IMR-90 (cell line): ENCODE data around the gene EVA1C.

Experiments
- BHLHE40 ChIP-seq: fragments of 150-350 bp; IDR thresholded peaks from 2 replicates; pipeline ENCODE4 v1.6.1; 2016; ENCODE audit warnings: mild to moderate bottlenecking, low read depth, low read length
- CEBPB ChIP-seq: IDR thresholded peaks from 2 replicates; pipeline ENCODE4 v1.6.1; 2012; ENCODE audit warnings: low read depth, low read length, improper control_type of control experiment
- FOS ChIP-seq: fragments of 150-350 bp; IDR thresholded peaks from 2 replicates; pipeline ENCODE4 v1.6.1; 2016; ENCODE audit warnings: low read depth, low read length
- MXI1 ChIP-seq: IDR thresholded peaks from 2 replicates; pipeline ENCODE4 v1.6.1; 2012; ENCODE audit warnings: low read depth, mild to moderate bottlenecking, low read length, moderate library complexity, borderline replicate concordance
- POLR2A ChIP-seq: IDR thresholded peaks from 2 replicates; pipeline ENCODE4 v1.6.1; 2012; ENCODE audit warnings: mild to moderate bottlenecking, low read depth, low read length
- RAD21 ChIP-seq: IDR thresholded peaks from 2 replicates; pipeline ENCODE4 v1.6.1; 2012; ENCODE audit warnings: low read length, improper control_type of control experiment
- RCOR1 ChIP-seq: IDR thresholded peaks from 2 replicates; pipeline ENCODE4 v1.6.1; 2012; ENCODE audit warnings: mild to moderate bottlenecking, low read length, improper control_type of control experiment; ENCODE audit not compliant: insufficient replicate concordance
- SMC3 ChIP-seq: fragments of 150-350 bp; IDR thresholded peaks from 2 replicates; pipeline ENCODE4 v1.6.1; 2016; ENCODE audit warnings: low read depth, mild to moderate bottlenecking, antibody characterized with exemption, low read length, moderate library complexity
- TF ChIP-seq, protein P1 (sequence below): conservative IDR thresholded peaks from 2 replicates; pipeline ENCODE4 v1.5.1; 2012; ENCODE audit warnings: mild to moderate bottlenecking, low read depth, low read length, improper control_type of control experiment
- TF ChIP-seq, protein P2 (sequence below): fragments of 150-350 bp; IDR thresholded peaks from 2 replicates; pipeline ENCODE4 v1.6.1; 2017; ENCODE audit warnings: mild to moderate bottlenecking, antibody characterized with exemption, low read length, low read depth

DNA sequence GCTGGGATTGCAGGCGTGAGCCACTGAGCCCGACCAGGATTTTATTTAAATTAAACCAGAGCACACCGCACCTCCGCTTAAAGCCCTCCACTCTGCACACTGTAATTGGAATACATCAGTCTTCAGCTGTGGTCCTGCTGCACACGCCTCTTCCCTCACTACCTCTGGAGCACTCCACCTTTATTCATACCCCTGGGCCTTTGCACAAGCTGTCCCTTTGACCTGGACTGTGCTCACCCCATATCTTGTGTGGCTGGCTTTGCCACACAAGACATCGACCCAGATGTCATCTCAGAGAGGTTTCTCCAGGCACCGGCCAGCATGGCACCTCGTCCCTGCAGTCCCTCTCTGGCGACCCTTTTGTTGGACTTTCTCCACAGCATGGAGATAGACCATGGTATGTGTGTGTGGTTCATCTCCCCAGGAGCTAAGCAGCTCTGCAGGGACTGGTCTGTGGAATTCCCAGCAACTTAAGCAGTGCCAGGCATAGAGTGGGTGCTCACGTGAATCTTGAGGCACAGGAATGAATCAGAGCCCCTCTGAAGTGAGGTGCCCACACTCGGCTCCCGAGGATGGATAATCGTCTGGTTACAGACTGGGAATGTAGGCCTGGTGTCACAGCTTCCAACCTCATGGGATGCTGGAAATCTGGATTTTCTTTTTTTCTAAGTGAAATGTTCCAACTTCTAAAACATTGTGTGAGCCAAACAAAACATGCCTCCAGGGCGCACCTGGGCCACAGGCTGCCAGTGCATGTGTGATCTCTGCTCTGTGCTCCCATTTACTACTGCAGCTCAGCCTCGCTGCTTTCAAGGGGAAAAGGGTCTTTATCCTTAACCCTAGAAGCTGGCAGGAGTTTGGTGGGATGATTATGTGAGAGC lies 61.9 kb downstream of the EVA1C start:
- TF ChIP-seq POLR2A, result no peak
- TF ChIP-seq, protein P1, sequence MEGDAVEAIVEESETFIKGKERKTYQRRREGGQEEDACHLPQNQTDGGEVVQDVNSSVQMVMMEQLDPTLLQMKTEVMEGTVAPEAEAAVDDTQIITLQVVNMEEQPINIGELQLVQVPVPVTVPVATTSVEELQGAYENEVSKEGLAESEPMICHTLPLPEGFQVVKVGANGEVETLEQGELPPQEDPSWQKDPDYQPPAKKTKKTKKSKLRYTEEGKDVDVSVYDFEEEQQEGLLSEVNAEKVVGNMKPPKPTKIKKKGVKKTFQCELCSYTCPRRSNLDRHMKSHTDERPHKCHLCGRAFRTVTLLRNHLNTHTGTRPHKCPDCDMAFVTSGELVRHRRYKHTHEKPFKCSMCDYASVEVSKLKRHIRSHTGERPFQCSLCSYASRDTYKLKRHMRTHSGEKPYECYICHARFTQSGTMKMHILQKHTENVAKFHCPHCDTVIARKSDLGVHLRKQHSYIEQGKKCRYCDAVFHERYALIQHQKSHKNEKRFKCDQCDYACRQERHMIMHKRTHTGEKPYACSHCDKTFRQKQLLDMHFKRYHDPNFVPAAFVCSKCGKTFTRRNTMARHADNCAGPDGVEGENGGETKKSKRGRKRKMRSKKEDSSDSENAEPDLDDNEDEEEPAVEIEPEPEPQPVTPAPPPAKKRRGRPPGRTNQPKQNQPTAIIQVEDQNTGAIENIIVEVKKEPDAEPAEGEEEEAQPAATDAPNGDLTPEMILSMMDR, result no peak
- no peak for TF ChIP-seq SMC3
- TF ChIP-seq, protein P2, sequence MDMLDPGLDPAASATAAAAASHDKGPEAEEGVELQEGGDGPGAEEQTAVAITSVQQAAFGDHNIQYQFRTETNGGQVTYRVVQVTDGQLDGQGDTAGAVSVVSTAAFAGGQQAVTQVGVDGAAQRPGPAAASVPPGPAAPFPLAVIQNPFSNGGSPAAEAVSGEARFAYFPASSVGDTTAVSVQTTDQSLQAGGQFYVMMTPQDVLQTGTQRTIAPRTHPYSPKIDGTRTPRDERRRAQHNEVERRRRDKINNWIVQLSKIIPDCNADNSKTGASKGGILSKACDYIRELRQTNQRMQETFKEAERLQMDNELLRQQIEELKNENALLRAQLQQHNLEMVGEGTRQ, result no peak
- no peak for TF ChIP-seq BHLHE40
- no peak for TF ChIP-seq MXI1
- no peak for TF ChIP-seq RAD21
- TF ChIP-seq FOS, result no peak
- TF ChIP-seq RCOR1, result no peak
- TF ChIP-seq CEBPB, result no peak
